LNCaP clone FGC (cell line): ENCODE data around the gene PHTF1.
"Not testable (repeated sequence)": the region's sequence is repeated elsewhere in the genome, so short reads cannot be mapped to it uniquely, and the experiment has no call there.

Experiments
- DNase-seq: peaks from one replicate; pipeline ENCODE4 v3.0.0-alpha.2; 2011; ENCODE audit warnings: low read depth
- H3K4me3 ChIP-seq: 2 replicates; pipeline ENCODE4 v1.5.1; 2011; ENCODE audit warnings: mild to moderate bottlenecking, low read depth, low read length, control low read depth
- TF ChIP-seq, protein P1 (sequence below): IDR thresholded peaks from 2 replicates; pipeline ENCODE4 v1.5.1; 2012; ENCODE audit warnings: mild to moderate bottlenecking; ENCODE audit not compliant: control insufficient read depth, insufficient read depth; ENCODE audit errors: extremely low read depth

The PHTF1 gene

DNA sequence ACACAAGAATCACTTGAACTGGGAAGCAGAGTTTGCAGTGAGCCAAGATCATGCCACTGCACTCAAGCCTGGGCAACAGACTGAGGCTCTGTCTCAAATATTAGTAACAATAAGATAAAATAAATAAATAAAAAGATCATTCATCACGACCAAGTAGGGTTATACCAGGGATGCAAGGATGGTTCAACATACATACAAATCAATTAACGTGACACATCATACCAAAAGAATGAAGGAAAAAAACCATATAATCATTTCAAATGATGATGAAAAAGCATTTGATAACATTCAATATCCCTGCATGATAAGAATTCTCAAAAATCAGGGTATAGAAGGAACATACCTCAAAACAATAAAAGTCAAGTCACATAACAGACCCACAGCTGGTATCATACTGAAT lies 38.3 kb downstream of the PHTF1 start:
- H3K4me3 ChIP-seq: no peak overlapping the region
- no peak for DNase-seq
- TF ChIP-seq, protein P1, sequence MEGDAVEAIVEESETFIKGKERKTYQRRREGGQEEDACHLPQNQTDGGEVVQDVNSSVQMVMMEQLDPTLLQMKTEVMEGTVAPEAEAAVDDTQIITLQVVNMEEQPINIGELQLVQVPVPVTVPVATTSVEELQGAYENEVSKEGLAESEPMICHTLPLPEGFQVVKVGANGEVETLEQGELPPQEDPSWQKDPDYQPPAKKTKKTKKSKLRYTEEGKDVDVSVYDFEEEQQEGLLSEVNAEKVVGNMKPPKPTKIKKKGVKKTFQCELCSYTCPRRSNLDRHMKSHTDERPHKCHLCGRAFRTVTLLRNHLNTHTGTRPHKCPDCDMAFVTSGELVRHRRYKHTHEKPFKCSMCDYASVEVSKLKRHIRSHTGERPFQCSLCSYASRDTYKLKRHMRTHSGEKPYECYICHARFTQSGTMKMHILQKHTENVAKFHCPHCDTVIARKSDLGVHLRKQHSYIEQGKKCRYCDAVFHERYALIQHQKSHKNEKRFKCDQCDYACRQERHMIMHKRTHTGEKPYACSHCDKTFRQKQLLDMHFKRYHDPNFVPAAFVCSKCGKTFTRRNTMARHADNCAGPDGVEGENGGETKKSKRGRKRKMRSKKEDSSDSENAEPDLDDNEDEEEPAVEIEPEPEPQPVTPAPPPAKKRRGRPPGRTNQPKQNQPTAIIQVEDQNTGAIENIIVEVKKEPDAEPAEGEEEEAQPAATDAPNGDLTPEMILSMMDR: no peak

GRCh38 chr1:113718621-113719020 lies 40.7 kb downstream of the PHTF1 start:
- not testable (repeated sequence) for DNase-seq, H3K4me3 ChIP-seq

GRCh38 chr1:113717506-113717905 lies 41.8 kb downstream of the PHTF1 start:
- not testable (repeated sequence) for H3K4me3 ChIP-seq, DNase-seq

DNA sequence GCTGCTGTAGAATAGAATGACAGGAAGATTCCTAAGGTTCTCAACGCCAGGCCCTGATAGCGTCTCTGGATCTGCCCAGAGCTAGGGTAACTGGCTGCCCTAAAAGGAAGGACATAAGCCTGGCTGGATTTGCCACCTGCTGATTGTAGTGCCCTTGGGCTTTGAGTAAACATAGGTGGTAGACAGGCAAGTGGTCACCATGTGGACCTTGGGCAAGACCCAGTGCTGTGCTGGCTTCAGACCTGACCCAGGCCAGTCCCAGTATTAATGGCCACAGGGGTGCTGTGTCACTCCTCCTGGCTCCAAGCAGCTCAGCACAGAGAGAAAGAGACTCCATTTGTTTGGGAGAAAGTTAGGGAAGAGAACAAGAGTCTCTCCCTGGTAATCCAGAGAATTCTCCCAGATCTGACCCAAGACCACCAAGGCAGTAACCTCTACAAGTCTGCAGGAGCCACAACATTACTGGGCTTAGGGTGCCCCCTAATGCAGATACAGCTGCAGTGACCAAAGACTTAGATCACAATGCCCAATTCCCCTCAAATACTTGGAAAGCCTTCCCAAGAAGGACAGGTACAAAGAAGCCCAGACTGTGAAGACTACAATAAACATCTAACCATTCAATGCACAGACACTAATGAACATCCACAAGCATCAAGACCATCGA lies 44.5 kb downstream of the PHTF1 start:
- TF ChIP-seq, protein P1: peak; percentile 49

GRCh38 chr1:113701429-113701828 lies 57.9 kb downstream of the PHTF1 start:
- no peak for DNase-seq
- no peak overlapping the region for H3K4me3 ChIP-seq
- TF ChIP-seq, protein P1: no peak

More for the DNA sequence above, 44.5 kb downstream of the PHTF1 start:
- no peak overlapping the region for H3K4me3 ChIP-seq
- no peak for DNase-seq

DNA sequence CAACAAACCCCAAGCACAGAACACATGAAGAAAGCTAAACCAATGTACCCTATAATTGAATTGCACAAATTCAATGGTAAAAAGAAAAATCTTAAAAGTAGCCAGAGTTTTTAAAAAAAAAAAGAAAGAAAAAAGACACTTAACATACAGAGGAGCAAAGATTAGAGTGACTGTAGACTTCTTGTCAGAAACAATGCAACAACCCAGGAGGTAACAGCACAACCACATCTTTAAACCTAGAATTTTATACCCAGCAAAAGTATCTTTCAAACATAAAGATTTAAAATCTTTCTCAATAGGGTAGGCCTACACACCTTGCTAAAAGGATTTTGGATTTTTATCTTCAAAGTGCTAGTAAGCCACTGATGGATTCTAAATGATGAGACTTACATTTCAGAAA lies 64.4 kb downstream of the PHTF1 start:
- no peak overlapping the region for H3K4me3 ChIP-seq
- DNase-seq: no peak
- TF ChIP-seq, protein P1: no peak

DNA sequence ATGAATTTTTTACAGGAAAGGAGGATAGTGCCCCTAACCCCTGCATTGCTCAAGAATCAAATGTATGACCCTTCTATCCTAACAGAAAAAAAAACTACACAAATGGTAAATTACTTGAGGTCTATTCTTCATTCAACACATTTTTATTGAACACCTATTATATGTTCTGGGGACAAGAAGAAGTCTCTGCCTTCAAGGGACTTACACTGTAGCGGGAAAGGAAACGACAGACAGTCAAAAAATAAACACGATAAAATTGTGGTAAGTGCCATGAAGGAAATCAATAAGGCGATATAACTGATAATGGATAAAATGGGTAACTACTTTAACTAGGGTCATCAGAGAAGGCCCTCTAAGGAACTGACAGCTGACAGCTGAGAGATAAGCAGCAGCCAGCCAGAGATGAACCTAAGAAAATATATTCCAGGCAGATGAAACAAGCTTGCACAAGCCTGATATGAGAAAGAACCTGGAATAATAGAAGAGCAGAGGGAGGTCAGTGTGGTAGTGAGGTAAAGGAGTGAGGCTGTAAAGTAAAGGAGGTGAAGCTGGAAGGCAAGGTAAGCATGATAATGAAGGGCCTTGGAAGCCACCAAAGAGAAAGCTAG lies 66.4 kb downstream of the PHTF1 start:
- no peak for DNase-seq
- H3K4me3 ChIP-seq: no peak overlapping the region

More for the DNA sequence above, 66.4 kb downstream of the PHTF1 start:
- TF ChIP-seq, protein P1: no peak
